KBM-7 (cell line): ENCODE data around the gene ZNF214.
"Not testable (repeated sequence)": the region's sequence is repeated elsewhere in the genome, so short reads cannot be mapped to it uniquely, and the experiment has no call there.

Experiments
- DNase-seq: peaks from one replicate; pipeline ENCODE4 v3.0.0-alpha.2; 2015
- in situ Hi-C: fragments of 300-500 bp; cut with MboI; formaldehyde crosslinking; loops from 2 replicates; pipeline ENCODE4 v1.14.3; 2020; ENCODE audit warnings: low sequenced_read_pairs, low pct_unique_long_range_greater_than_20kb, mixed read lengths

The ZNF214 gene

DNA sequence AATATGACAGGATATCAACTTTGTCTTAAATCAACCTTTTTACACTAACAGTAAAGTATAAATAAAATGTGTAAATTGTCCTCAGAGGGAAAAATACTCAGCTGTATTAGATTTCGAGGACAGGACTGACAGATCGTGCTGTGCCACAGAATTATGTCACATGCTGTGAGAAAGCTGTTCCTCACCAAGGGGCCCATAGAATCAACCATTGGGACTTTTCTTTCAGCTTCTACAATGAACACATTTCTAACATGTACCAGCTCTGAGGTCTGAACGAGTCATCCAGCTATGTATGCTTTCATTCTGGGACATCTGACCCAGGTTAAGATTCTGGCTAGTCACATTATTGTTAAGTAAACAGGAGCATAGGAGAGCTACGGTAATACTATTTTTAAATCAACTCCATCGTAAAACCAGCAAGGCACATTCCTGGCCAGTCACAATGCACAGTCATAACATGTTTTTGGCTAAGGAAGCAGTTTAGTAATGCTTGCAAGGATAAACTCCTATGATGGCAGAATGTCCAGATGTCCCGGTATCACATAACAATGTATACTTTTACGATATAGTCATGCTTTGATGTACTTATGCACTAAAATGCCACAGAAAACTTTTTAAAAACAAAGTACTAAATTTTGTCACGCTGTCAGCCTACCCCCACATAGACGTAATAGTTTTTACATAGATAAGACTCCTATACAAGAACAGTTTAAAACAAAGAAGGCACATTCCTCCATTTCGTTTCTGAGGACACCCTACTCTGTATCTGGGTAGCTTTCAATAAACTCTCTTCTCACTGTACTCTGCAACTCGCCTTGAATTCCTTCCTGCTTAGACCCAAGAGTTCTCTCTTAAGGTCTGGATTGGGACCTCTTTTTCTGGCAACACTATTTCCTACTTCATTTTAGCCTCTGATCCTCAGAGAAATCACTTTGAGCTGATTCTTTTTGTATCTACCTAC lies 27.4 kb downstream of the ZNF214 start:
- in situ Hi-C loops = no loop called here

DNA sequence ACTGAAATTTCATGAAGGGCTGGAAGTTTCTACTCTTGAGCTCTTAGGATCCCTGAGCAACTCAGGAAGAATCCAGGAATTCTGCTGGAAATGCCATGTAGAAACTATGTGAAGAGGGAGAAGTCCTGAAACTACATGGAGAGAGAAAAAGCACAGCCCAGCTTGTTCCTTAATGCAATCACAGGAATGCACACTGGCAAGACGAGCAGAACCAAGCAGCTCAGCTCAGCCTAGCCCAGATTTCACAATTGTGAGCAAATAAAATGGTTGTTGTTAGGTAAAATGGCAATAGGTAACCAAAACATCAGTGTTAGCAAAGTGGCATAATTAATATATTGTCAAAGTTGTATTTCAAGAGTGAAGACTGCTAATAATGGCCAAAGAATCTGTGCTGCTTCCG lies 28.1 kb downstream of the ZNF214 start:
- no peak for DNase-seq
- in situ Hi-C loops = no loop called here

More for the DNA sequence above, 27.4 kb downstream of the ZNF214 start:
- no peak for DNase-seq

DNA sequence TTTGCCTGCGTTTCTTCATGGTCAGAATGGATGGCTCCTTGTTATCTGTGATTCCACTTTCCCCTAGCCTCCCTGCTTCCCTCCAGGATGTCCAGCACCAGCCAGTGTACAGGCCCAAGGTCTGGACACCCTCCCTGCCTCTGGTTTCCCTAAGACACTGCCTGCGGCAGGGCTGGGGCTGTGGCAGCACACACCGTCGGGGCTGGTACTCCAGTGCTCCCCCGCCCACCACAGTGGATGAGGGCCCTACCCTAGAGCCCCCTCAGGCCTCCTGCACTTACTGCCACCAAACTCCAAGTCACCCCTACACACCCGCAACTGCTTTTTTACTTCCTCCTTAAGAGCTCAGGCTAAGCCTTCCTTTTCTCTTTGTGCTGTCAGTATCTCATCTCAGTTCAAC lies 28.9 kb downstream of the ZNF214 start:
- in situ Hi-C loops = no loop called here
- DNase-seq = peak; percentile 14

DNA sequence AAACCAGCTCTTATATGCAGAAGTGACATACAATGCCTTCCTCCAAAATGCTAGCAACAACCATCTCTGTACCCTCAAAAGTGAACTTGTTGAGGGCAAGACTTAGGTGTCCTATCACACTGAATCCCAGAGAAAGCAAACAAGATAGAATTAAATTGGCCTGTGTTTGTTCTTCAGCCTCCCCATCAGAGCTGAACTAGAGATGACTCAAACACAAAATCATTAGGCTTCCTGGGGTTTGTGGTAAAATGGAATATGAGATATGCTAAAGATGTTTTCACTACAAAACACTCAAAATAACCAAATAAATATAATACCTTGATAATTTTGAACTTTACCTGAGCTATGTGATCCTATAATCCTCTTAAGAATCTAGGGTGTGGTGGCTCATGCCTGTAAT lies 31.6 kb downstream of the ZNF214 start:
- in situ Hi-C loops = no loop called here
- no peak for DNase-seq

DNA sequence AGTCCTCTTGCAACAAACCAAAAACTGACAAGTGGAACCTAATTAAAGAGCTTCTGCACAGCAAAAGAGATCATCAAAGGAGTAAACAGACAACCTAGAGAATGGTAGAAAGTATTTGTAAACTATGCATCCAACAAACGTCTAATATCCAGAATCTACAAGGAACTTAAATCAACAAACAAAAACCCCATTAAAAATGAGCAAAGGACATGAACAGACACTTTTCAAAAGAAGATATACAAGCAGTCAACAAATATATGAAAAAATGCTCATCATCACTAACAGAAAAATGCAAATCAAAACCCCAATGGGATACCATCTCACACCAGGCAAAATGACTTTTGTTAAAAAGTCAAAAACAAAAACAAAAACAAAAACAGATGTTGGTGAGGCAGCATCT lies 33.7 kb downstream of the ZNF214 start:
- no peak for DNase-seq

DNA sequence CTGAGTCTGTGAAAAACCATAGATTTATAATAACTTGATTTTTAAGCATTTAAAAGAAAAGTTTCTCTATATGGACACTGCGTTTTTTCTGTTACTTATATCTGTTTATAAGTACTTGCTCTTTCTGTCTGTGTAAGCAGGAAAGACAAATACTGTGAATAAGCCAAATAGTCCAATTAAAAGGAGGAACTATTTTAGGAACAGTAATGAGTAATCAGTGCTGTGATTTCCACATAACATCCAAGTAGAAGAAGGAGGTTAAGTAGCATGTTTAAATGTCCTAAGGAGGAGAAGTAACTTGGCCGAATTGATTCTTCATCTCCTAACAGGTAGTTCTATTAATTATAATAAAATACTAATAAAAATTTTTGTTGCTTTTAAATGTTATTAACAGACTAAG lies 40.8 kb downstream of the ZNF214 start:
- in situ Hi-C loops = no loop called here
- no peak for DNase-seq

More for the DNA sequence above, 33.7 kb downstream of the ZNF214 start:
- in situ Hi-C loops = no loop called here

DNA sequence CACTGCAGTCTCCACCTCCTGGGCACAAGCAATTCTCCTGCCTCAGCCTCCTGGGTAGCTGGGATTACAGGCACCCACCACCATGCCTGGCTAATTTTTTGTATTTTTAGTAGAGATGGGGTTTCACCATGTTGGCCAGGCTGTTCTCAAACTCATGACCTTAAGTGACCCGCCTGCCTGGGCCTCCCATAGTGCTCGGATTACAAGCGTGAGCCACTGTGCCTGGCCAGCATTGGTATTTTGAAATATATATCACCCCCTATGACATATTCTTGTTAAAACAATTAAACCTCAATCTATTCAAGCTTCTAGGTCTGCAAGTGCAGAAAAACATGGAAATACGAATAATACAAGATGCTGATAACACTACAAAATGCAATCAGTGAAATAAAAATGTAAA lies 50.3 kb downstream of the ZNF214 start:
- in situ Hi-C loops, DNase-seq: not testable (repeated sequence)

DNA sequence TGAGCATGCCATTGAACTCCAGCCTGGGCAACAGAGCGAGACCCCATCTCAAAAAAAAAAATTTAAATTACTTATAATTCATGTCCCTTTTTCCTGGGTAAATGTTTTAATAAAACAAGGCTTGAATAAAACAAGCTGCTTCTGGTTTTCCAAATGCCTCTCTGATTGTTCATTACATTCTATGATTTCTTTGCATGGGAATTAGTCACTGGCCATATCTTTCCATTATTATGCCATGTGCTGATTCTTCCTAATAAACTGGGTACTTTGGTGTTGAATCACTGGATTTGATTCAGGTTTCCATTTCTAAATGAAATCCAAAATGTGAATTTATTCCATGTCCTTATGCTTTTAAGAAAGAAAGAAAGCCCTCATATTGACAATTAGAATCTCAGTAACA lies 51.3 kb downstream of the ZNF214 start:
- DNase-seq = no peak
- in situ Hi-C loops = no loop called here

DNA sequence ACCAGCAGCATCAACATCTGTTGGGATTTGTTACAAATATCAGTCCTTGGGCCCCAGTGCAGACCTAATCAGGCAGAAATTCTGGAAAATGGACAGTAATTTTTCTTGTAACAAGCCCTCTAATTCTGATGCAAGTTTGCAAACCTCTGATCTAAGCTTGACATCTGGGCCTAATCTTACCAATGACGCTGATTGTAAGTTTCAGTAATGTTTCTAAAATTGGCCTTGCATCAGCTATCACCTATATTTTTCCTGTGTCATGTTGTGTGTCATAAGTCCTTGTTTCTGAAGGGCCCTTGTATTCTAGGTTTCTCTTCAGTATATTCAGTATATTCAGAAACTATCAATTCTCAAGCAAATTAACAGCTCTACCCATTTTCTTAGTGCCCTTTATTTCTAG lies 57.5 kb downstream of the ZNF214 start:
- in situ Hi-C loops = no loop called here
- DNase-seq = no peak

DNA sequence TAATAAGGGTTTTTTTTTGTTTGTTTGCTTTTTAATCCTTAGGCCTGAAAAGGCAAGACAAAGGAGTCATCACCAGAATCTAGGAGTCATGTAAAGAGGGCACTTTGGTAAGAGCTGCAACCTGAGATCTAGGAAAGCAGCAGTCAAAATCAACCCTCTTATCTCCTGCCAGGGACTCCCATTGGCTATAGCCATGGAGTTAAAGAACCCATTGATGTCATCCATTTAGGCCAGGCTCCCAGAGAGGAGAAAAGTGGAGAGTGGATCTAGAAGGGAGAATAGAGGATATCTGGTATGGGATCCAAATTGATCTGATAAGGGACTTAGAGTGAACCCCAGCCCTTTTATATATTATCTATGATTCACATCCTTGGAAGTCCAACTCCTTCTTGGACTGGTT lies 58.0 kb downstream of the ZNF214 start:
- no peak for DNase-seq
- in situ Hi-C loops = no loop called here

DNA sequence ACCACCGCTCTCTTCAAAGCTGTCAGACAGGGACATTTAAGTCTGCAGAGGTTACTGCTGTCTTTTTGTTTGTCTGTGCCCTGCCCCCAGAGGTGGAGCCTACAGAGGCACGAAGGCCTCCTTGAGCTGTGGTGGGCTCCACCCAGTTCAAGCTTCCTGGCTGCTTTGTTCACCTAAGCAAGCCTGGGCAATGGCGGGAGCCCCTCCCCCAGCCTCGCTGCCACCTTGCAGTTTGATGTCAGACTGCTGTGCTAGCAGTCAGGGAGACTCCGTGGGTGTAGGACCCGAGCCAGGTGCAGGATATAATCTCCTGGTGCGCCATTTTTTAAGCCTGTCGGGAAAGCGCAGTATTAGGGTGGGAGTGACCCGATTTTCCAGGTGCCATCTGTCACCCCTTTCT lies 65.9 kb downstream of the ZNF214 start:
- DNase-seq, in situ Hi-C loops: not testable (repeated sequence)
